ENCODE measurements around the gene DIO2.

GRCh38 chr14:80260645-80261044 lies 49.3 kb upstream of the DIO2 start:
- TF ChIP-seq TEAD4 (IDR thresholded peaks at IDR 0.05; ENCODE audit: borderline replicate concordance, insufficient read depth) = no peak
- TF ChIP-seq CTCF (IDR thresholded peaks at IDR 0.05) = no peak
- no peak for TF ChIP-seq REST (IDR thresholded peaks at IDR 0.05; ENCODE audit: low read depth, low read length)
- no peak for TF ChIP-seq MAX (IDR thresholded peaks at IDR 0.05; ENCODE audit: low read depth)
- TF ChIP-seq RAD21 (IDR thresholded peaks at IDR 0.05; ENCODE audit: low read length) = no peak
- no peak for TF ChIP-seq PBX3 (IDR thresholded peaks at IDR 0.05)
- no peak for TF ChIP-seq EP300 (IDR thresholded peaks at IDR 0.05; ENCODE audit: borderline replicate concordance in 1 of 2, low read depth in 1 of 2, low read length in 1 of 2)
- no peak for TF ChIP-seq CHD2 (IDR thresholded peaks at IDR 0.05; ENCODE audit: low read length, partially characterized antibody)
- no peak for TF ChIP-seq EZH2phosphoT487 (IDR thresholded peaks at IDR 0.05; ENCODE audit: borderline replicate concordance, low read depth)
- TF ChIP-seq ELF1 (IDR thresholded peaks at IDR 0.05) = no peak
- no peak for TF ChIP-seq GABPA (IDR thresholded peaks at IDR 0.05; ENCODE audit: low read depth)
- no peak for TF ChIP-seq RCOR1 (IDR thresholded peaks at IDR 0.05; ENCODE audit: low read length)

Measured in SK-N-SH (cell line).